ENCODE measurements around the gene SMIM22.

The SMIM22 gene

GRCh38 chr16:4797805-4798252 lies 2.7 kb downstream of the SMIM22 start:
- no peak for DNase-seq

DNA sequence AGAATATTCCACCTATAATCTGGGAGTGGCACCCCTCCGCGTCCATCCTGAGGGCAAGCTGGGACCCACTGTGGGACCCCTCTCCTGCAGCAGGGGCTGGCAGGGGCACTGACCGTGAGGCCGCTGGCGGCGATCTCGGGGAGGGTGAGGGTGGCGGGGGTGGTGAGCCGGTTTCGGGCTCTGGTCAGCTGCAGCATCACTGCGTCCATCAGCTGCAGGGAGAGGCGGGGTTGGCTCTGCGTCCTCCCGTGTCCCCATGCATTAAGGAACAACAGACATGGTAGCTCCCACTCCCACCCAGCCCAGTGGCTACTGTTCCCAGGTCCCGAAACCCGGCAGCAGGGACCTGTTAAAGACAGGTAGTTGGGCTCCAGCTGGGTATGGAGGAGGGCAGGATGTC lies 3.3 kb downstream of the SMIM22 start:
- no peak for DNase-seq

DNA sequence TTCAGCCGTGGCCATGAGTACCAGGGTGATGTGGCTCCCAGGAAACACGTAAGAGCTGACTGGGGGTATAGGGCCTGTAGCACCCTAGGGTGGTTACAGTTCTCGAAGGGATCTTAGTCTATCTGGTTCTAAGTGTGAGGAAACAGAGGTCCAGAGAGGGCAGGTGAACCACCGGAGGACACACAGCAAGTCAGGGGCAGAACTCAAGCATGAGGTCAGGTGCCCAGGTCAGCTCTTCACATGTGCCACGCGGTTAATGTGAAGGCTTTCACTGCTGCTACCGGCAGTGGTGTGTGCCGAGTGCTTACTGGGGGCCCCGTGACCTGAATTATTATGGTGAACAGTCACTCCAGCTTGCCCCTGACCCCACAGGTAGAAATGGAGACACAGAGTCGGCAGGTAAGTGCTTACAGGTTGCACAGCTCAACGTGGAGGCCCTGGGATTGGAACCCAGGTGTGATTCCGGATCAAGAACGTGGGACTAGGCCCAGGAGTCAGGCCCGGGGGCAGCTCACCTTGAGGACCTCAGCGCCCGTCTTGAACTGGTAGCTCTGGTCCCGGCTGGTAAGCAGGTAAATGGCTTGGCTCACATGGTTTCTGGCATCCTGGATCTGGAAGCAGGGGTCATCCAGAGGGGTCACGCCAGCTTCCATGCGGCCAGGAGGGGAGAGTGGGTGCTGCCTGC lies 4.1 kb downstream of the SMIM22 start:
- no peak for DNase-seq

DNA sequence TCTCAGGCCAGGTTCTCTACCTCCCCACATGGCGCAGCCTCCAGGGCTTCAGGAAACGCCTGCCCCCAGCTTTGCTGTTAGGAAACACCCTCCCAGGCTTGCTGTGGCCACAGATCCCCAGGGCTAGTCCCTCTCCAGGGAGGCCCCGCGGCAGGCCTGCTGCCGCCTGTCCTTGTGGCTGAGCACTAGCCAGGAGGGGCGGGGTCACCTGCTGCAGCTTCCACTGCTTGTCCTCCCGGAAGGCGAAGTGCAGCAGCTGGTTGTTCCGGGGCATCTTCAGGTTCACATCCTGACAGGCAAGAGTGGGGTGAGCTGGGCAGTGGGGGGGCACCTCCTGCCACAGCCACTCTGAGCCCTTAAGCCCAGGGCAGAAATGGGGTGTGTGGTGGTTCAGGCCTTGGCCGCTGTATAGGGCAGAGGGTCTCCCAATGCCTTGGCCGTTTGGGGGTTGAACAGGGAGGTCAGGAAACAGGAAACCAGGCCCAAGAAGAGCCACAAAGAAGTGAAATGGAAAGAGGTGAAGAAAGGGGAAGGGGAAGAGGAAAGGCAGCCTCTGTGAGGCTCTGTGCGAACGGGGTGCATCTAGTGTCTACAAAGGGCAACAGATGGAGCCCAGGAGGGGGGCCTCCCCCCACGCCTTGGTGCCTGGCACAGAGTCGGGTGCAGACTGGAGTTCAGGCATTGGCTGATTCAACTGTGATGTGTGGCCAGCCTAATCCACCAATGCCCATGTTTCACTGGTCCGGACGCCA lies 5.3 kb downstream of the SMIM22 start:
- peak; percentile 16 for DNase-seq

- no peak for DNase-seq
These were observed 6.1 kb downstream of the SMIM22 start for GRCh38 chr16:4801051-4801961.

DNA sequence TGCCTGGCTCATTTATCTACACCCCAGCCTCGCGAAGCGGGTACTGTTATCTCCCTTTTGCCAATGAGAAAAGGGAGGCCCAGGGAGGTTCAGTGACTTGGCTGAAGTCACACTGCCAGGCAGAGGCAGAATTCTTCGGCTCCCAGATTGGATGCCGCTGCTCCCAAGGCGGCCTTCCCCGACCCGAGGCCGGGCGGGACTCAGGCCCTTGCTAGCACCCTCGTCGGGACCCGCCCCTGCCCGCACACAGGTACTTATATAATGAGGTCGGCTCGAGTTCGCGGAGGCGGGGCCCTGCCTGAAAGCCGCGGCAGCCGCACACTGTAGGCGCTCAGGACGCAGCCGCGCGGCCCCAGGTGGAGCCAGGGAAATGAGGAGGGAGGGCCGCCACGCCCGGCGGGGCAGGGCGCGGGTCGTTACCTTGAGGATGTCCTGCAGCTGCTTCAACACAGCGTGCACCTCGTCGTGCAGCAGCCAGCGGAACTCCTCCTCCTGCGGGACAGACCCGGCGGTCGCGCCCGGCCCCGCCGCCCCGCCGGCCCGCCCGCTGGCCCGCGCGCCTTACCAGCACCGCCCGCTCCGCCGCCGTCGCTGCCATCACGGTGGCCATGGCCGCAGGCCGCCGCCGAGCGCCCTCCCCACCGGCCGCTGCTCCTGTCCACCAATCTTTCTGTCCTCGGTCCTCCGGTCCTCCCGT lies 6.9 kb downstream of the SMIM22 start, which contains the start of gene ROGDI:
Gene ROGDI (minus strand): TSS at position 672 of the 697 bp plus-strand sequence. CDS start 62 bp downstream, at position 610.
- DNase-seq = peak; percentile 19

DNA sequence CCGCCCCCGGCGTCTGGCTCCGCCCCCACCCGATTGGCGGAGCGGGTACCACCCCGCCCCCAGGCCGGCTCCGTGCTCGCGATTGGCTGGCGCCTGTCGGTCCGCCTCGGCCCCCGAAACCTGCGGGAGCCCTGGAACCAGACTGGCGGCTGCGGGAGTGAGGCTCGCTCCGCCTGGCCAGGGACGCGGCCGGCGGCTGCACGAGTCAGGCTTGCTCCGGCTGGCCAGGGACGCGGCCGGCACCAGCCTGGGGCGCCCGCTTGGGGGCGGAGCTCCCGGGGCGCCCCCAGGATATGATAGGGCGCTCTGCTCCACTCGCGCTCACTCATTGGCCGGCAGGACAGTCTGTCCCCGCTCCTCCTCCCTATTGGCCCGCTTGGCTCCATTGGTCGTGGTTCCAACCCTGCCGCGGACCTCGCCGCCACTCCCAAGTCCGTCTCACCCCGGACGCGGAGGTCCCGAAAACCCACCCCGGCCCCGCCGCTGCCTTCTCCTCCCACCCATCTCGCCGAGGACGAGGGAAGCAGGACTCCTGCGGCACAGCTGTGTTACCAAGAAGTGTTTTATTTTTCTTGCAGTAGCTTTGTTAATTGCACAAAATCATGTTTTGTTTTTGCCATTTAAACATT lies 7.6 kb downstream of the SMIM22 start:
- DNase-seq = peak; percentile 93

- peak; percentile 33 for DNase-seq
These were observed 8.3 kb downstream of the SMIM22 start for GRCh38 chr16:4803401-4803844.

DNA sequence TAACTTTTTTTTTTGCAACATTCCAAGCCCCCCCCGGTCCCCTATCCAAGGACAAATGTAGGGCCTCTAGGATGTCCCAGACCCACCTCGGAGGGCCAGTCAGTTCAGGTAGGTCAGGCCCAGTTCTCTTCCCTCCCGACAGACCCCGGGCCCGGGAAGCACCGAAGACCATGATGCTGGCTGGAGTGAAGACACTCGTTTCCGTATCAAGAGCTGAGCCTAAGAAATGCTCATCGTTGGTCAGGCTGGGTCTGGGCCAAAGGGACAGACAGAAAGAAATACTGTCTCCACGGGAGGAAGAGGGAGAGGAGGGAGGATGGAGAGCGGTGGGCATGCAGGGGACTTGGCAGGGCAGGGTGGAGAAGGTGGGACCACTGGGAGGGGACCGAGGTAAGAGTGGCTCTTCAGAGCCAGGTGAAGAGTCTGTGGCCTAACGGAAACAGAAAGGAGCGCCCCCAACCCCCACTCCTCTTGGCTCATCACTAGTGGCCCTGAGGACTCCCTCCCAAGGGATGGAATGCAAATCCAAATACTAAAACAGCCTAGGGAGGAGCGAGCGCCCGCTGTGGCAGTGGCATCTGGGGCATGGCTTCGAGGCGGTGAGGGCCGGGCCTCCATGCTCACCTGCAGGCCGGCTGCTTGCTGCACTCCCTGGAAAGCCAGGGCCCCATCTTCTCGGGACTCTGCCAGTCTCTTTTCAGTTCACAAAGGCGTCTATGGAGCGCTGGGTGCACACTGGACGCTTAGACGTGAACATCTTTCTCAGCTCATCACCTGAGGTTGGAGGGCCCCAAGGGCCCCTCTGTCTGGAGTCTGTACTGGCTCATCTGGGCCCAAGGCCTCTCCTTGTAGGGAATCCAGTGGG lies 9.0 kb downstream of the SMIM22 start:
- no peak for DNase-seq

- DNase-seq = no peak
These were observed 10.1 kb downstream of the SMIM22 start for GRCh38 chr16:4805231-4805630.

GRCh38 chr16:4806280-4806679 lies 11.1 kb downstream of the SMIM22 start:
- DNase-seq = no peak

- DNase-seq = no peak
These were observed 16.1 kb downstream of the SMIM22 start for GRCh38 chr16:4811242-4811641.

DNA sequence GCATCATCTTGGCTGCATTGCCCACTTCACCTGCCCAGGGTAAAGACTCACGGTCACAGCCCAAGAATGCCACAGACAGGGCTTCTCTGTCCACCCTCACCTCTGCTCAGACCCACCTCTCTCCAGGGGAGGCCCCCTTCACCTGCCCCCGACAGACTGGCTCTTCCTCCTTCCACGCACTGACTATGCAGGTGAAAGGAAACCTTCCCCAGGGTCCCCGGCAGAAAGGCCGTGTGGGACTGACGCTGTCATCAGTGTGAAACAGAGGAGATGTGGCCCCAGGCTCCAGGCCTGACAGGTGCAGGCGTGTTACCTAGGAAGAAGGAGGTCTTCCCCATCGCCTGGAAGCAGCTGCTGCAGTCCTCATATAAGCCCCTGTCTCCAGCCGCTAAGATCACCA lies 16.6 kb downstream of the SMIM22 start:
- DNase-seq = no peak

- DNase-seq = no peak
These were observed 18.3 kb downstream of the SMIM22 start for GRCh38 chr16:4813251-4814003.

- DNase-seq = no peak
These were observed 18.9 kb downstream of the SMIM22 start for GRCh38 chr16:4814046-4814445.

DNA sequence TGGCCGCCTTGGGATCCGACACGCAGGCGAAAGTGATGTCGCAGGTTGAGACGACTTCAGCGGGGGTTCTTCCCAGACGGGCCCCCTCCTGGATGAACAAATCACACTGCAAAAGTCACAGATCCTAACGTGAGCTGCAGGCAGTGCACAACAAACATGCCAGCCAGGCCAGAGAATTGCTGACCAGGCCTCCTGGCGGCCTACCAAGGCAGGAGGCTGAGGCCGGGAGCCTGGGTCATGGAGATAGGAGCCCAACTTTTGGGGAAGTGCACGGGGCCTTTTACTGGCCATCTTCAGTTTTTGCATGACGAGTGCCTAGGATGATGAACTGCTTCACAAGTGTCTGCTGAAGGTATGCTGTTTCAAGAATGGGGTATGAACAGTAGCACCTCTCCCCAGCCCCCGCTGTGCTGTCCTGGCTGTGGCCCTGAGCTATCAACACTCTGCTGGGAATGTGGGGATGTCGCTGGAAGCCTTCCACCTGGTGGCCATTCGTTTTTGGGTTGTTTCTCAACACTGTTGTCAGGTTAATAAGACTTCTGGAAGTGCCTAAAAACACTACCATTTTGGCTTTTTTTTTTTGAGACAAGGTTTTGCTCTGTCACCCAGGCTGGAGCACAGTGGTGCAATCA lies 19.5 kb downstream of the SMIM22 start:
- DNase-seq = no peak

GRCh38 chr16:4820652-4821051 lies 25.5 kb downstream of the SMIM22 start:
- no peak for DNase-seq

DNA sequence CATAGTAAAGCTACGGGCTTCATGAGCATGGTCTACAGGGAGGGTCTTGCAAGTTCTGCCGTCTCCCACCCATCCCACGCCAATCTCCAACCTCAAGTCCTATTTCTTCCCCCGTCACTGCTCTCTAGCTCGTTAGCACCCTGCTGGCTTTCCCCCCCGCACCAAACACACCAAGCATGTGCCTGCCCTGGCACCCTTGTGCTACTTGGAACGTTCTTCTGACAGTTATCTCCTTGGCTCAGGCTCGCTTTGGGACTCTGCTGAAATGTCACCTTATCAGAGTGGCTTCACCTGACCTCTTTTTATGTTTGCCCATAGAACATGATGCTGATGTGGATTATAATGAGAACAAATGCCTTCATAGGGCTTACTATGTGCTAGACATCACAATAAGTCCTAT lies 30.0 kb downstream of the SMIM22 start:
- DNase-seq = no peak

DNA sequence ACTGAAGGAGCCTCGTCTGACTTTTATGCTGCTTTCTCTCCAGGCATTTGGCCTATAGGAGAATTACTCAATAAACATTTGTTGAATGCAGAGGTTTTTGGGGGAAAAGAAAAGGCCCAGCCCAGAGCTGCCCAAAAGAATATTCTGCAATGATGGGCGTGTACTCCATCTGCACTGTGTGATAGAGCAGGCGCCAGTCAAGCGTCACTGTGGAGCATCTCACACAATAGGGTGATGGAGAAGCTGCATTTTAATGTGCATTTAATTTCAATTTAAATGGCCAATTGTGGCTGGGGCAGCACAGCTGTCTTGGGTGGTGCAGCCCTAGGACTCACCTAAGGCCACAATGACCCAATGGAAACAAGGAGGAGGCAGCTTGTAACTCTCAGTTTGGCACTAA lies 31.4 kb downstream of the SMIM22 start:
- no peak for DNase-seq

DNA sequence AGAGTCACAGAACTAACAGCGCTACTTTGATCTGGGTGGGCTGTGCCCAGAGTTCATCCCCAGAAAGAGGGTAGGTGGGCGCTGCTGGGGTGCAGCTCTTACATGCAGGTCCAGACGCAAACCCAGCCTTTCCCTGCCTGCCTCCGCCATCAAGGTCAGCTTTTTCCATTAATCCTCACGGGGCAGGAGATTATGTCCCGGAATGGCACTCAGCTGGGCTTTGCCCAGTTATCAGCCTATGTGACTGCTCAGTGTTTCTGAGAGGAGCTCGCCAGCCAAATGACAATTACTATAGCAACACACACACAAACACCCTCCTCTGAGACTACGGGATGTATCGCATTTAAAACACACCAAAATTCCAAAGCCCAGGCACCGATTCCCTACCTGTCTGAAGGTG lies 31.8 kb downstream of the SMIM22 start:
- DNase-seq = no peak

Data from suppressor macrophage treated with lipopolysaccharide for 4 hours (primary cell).